Stimulated activated CD8-positive, alpha-beta memory T cell treated with anti-CD3 and anti-CD28 coated beads, Interleukin-2, amount 100 ng/mL, for 48 hours (primary cell): ENCODE measurements around the gene PTPRH.
"Not testable (repeated sequence)": the region's sequence is repeated elsewhere in the genome, so short reads cannot be mapped to it uniquely, and the experiment has no call there.

ENCODE experiments used
- DNase-seq, 2 donors: peaks; one replicate each; pipeline ENCODE4 v3.0.0-alpha.2; 2020; ENCODE audit warnings: low read depth in 2 of 2

Gene PTPRH

DNA sequence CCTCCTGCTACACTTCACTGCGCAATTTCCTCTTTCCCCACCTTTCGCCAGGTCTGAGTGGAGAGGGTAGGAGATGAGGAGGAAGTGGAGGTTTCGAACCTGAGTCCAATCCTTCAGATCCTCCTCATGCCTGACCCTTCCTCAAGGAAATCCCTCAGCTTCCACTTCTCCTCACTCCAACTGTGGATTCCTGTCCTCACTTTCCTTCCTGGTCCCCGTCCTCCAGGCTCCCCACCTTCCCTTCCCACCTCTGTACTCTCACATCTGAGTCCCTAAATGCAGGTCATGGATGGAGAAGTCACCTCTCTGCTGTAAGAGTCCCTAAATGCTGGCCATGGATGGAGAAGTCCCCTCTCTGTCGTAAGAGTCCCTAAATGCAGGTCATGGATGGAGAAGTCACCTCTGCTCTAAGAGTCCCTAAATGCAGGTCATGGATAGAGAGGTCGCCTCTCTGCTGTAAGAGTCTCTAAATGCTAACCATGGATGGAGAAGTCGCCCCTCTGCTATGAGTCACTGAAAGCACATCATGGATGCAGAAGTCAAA, 16.2 kb upstream of the PTPRH start:
- DNase-seq, result no peak

DNA sequence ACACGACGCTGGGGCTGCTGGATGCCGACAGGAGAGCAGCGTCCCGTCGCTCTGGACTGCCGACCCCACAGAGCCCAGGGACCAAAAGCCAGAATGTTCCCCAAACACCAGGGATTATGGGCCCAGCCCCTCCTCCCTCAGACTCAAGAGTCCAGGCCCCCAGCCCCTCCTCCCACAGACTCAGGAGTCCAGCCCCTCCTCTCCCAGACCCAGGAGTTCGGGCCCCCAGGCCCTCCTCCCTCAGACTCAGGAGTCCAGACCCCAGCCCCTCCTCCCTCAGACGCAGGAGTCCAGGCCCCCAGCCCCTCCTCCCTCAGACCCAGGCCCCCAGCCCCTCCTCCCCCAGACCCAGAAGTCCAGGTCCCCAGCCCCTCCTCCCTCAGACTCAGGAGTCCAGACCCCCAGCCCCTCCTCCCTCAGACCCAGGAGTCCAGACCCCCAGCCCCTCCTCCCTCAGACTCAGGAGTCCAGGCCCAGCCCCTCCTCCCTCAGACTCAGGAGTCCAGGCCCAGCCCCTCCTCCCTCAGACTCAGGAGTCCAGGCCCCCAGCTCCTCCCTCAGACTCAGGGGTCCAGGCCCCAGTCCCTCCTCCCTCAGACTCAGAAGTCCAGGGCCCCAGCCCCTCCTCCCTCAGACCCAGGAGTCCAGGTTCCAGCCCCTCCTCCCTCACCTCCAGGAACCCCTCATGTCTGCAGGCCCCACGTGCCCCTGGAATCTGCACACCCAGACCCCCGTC, 15.5 kb upstream of the PTPRH start:
- not testable (repeated sequence) for DNase-seq

DNA sequence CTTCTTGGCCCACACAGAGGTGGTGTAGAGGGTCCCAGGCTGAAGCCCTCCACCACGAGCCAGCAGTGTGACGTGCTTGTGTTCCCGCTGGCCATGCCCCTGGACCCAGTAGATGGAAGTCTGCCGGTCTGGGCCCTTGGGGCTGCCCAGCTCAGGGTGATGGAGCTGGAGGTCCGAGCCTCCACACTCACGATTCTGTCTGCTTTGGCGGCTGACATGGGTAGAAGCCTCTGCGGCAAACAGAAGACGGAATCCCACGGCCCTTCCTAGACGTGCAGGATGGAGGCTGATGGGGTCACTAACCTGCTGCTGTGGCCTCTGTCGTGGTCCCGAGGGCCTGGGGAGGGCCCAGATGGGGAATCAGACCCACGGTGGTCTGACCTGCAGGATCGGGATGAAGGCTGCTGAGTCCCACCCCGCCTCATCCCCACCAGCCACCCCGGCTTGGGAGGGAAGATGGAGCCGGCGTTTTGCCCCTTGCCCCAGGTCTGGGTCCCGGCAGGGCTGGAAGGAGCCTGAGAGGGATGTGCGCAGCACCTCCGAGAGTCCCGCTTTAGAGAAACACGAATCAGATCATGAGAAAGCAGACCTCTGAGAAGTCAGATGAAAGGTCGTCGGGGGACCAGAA, 14.9 kb upstream of the PTPRH start:
- no peak for DNase-seq

DNA sequence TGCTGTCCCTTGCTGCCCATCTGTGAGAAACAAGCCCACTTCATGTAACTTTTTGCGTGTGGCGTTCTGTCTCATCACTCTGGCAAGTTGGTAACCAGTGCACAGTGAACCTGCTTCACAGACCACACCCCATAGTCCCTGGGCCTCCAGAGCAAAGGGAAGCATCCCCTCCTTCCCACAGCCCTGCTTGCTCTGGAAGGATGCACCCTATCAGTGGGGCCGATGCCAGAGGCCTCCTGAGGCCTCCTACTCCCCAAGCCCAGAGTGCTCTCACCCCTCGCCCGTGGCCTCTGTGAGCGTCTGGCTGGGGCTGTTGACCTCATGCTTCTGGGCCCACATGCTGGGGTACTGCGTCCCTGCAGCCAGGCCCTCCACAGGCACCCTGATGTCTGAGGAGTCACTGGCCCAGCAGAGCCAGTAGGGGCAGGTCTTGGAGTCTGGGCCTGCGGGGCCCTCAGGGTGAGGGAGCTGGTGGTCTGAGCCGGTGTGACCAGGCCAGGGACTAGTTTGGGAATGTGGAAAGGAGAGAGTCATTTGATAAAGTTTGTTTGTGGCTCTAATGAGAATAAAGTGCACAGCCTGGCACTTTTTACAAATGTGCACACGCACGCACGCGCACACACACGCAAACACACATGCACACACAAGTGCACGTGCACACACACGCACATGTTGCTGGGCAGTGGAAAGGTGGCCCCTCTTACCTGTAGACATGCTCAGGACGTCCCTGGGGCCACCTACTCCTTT, 14.2 kb upstream of the PTPRH start:
- DNase-seq, result no peak

DNA sequence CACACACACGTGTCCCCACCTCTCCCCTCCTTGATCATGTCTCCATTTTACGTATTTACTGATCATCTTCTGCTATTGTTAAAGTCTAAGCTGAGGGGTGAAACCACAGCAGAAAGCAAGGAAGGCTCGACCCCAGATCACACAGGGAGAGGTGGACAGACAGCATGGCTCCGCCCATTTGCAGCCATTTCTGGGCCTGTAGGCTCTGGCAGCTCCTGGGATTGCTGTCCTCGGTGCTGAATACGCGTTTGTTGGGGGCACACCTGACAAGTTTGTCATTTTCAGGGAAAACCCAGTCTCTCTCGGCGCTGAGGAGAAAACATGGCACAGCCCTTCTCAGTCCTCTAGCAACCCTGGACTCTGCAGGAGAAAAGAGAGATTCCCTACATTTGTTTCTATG, 11.2 kb upstream of the PTPRH start:
- no peak for DNase-seq

DNA sequence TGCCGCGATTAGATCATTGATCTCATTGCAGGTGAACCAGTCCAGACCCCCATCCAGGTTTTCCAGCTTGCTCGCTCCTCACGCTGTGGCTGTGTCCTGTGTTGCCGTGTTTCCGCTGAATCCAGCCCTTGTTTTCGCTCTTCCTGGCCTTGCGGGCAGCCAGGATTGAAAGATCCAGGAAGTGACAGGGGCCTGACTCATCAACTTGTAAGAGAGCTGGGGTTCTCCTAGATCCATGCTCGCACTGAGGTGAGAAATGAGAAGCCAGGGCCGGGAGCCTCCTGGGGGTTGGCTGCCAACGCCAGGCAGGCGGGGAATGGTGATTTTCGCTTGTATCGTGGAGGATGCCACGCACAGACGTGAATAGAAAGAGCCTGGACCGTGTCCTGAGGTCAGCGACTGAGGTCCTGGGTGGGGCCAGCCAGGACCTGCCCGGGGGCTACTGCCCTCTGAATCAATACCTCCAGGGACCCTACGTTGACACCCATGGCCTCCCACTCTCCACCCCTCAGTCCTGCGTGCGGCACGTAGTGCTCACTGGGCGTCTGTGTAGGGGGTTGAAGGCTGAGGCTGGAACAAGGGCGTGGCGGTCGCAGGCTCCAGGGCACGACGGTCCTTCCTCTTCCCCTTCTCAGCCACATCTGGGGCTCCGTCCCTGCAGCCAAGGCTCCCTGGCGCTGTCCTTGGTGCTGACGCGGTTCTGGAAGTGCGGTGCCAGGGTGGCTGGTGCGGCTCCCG, 7.3 kb upstream of the PTPRH start:
- DNase-seq, result peak; percentile 34 to 41

DNA sequence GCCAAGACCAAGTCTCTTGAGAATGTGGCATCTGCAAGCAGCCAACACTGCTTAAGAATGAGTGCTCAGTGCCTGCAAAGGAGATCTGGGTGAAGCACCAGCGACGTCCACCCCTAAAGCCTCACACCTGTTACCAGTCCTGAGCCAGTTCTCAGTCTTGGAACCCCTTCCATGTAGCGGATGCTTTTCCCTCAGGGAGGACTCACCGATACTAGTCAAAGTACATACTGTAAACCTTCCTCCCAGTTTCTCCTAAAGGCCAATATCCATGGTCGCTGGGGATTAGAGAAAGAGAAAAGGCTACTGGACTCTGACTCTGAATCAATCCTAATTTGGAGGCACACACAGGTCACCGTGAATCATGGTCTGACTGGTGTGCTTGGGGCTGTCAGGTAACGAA, 4.2 kb upstream of the PTPRH start:
- no peak for DNase-seq

DNA sequence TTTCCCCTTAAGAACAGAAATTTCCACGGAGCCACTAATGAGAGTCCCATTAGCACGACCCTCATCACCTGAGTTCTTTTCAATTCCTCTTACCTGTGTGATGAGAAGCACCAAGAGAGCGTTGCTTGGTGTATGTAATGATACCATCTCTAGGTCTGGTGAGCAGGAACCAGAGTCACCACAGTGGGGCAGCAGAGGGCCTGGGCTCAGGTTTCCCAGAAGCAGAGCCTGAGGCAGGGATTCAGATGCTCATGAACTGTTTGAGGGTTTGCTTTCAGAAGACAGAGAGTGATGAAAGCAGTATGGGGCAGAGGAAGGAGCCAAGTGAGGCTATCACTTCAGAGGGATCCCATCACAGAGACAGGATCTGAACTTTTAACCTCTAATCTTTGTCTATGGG, 3.1 kb upstream of the PTPRH start:
- peak; percentile 14 to 43 for DNase-seq

DNA sequence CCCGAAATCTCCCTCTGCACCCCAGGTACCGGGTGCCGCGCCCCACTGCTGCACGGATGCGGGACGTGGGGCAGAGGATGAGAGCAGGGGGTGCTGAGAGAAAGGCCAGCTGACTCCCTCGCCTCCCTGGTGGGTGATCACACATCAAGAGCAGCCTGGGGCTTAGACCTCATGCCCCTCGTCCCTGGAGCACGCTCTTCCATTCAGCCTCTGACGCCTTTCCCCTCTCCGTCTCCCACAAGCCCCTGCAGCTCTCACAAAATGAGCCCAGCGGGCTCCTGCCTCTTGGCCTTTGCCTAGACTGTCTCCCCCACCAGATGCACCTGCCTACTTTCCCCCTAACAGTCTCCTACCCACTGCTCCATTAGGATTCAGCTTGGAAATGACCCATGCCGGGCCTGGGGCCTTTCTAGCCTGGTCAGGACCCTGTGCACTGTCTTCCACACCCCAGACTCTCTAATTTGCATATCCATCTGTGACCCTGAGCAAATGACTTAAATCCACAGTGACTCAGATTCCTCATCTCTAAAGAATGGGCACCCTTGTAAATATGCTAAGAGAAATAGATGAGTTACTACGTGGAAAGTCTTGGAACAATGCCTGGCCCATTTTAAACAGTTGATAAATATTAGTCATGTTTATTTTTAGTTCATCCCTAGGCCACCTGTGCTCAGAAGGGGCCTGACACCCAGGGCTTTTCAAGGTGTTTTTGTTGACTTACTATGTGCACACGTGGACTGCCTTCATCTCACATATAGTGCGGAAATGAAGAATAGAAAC, 582 bp upstream of the PTPRH start:
- DNase-seq, result no peak

DNA sequence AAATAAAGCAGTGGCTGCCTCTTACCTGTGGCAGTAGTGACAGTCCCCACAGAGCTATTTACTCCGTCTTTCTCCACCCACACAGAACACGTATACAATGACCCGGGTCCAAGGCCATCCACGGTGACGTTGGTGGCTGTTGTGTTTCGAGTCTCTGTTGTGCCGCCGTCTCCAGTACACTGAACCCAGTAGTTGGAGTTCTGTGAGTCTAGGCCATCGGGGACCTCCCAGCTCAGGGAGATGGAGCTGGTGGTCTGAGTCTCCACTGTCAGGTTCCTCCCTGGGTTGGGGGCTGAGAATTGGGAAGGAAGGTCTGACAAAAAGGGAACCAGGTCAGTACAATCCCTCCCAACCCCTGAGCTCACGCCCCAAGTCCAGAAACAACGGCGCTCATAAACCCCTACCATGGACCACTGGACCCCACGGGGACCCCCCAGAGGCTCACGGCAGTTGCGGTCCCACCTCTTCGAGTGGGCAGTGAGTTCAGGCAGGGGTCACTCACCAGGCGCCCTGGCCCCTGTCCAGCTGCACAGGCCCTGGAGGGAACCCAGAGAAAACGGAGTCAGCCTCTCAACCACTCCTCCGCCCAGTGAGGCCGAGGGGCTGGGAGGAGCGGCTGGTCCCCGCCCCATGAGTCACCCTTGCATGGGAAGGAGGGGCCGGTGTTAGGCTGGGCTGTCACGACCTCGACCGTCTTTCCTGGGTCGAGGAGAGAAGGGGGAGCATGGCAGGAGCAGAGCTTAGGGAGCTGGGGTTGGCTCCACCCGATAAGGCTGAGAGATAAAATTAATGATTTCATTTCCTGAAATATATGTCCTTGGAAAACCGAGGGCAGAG, 2.4 kb downstream of the PTPRH start:
- peak; percentile 50 to 52 for DNase-seq

DNA sequence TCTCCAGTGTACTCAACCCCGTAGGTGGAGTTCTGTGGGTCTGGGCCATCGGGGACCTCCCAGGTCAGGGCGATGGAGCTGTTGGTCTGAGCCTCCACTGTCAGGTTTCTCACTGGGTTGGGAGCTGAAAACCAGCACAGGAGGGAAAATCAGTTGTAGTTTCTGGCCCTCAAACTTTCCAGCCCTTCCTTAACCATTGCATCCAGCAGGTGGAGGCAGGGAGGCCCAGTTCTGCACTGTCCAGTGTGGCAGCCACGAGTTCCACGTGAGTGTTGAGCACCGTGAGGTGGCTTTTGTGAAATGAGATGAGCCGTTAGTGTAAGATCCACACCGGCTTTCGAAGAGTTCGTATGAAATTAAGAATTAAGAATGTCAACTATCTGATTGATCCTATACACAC, 7.1 kb downstream of the PTPRH start:
- not testable (repeated sequence) for DNase-seq

DNA sequence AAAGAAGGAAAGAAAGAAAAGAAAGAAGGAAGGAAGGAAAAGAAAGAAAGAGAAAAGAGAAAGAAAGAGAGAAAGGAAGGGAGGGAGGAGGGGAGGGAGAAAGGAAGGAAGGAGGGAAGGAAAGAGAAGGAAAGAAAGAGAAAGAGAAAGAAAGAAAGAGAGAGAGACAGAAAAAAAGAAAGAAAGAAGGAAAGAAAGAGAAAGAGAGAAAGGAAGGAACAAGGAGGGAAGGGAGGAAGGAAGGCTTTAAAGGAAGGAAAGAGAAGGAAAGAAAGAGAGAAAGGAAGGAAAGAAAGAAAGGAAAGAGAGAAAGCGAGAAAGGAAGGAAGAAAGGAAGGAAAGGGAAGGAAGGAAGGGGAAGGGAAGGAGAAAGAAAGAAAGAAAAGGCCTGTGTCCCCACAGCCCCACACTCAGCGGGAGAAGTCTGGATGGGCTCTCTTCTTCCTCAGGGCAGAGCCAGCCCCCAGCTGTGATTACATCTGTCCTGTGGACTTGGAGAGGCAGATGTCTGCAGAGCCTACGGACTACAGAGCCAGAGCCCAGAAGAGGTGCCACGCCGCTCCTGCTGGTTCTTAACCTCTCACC, 9.6 kb downstream of the PTPRH start:
- DNase-seq, result no peak

DNA sequence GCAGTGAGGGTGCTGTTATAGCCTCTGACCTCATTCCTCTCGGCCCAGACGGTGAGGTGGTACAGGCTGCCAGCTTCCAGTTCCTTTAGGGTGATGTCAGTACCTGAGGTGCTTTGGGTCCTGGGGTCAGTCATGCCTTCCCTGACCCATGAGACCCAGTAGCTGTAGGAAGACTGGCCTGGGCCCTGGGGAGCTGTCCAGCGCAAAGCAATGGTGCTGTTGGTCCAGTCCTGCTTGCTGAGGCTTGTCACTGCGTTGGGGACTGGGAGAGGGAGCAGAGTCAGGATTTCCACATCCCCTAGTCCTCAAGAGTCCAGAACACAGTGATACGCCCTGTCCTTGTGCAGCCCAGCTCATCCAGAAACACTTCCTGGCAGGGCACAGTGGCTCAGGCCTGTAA, 10.7 kb downstream of the PTPRH start:
- no peak for DNase-seq

DNA sequence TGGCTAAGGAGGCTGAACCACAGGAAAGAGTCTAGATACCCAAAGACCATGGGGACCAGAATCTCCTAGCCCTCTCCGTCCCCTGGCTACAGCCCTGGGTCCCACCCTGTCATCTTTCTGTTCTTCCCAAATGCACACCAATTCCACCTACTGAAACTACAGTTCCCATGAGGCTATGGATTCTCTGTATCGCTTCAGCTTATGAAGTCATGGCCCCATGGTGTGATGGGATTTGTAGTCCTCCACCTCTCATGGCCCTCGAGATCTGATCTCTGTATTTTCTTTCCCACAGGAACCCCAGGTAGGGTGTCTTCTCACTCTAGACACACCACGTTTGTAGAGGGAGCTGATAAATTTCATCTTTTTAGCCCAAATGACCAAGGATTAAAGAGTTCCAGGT, 11.8 kb downstream of the PTPRH start:
- no peak for DNase-seq

DNA sequence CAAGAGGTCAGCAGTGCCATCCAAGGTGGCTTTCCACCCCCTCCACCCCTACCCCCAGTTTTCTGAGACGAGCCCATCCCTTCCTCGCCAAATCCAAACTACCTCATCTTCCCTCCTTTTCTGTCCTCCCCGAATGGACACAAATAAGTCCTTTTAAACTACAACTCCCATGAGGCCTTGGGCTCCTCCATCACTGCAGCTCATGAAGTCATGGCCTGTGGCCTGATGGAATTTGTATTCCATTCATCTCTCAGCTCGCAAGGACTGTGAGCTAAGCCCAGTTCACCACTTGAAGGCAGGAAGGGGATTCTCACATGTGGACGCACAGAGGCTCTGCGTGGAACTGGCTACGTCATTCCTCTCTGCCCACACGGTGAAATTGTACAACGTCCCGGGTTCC, 12.5 kb downstream of the PTPRH start:
- no peak for DNase-seq

DNA sequence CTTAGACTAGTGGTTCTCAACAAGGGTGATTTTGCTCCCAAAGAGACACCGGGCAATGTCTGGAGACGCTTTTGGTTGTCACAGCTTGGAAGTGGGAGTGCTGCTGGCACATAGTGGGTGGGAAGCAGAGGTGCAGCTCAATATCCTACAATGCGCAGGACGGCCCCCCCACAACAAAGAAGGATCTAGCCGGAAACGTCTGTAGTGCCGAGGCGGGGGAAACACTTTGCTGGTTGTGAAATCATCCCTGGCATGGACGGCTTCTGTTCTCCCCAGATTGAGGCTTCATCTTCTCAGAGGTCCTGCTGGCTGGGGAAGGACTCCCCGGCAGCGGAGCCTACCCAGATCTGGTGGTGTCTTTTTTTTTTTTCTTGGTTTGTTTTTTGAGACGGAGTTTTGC, 15.8 kb downstream of the PTPRH start:
- DNase-seq, result no peak

DNA sequence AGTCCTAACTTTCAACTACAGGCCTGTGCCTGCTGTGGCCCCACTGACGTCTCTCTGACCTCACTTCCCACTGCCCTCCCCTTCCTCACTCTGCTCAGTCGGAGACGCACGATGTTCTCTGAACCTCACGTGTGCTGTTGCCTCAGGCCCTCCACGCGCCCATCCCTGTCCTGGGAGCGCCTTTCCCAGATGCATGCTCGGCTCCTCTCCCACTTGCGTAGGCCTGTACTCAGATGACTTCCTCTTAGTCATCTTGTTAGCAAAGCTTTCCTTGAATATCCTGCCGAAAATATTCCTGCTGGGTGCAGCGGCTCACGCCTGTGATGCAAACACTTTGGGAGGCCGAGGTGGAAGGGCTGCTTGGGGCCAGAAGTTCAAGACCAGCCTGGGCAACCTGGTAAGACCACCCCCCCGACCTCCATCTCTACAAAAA, 19.9 kb downstream of the PTPRH start:
- no peak for DNase-seq

DNA sequence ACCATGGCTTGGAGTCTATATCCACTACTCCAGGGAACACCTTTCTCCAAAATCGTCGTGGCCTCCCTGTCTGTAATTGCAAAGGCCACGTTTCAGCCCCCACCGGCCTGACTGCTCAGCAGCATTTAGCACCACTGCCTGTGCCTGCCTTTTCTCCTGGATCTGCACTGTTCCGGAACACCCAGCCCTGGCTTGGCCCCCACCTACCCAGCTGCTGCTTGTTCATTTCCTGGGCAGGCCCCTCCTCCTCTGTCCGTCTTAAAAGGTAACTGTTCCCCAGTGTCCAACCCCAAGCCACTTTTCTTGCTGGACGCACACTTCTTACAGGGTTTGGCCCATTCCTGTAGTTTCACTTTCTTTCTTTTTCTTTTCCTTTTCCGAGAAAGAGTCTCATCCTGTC, 20.7 kb downstream of the PTPRH start:
- no peak for DNase-seq

DNA sequence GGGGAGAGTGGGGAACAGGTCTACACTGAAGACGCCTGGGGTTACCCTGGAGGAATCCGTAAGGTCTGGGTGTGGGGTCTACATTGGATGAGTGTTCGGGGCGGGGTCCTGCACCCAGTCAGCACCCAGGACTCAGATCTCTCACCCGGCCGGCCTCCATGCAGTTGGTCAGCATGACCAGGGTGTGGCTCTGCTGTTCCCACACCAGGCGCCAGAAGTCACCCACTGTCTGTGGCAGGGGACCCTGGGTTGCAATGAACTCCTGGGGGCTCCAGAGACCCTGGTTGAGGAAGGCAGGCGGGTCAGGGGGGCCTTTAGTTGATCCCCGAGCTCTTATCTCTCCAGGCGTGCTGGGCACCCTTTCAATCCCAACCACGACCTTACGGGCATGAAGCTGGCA, 23.2 kb downstream of the PTPRH start:
- no peak for DNase-seq

DNA sequence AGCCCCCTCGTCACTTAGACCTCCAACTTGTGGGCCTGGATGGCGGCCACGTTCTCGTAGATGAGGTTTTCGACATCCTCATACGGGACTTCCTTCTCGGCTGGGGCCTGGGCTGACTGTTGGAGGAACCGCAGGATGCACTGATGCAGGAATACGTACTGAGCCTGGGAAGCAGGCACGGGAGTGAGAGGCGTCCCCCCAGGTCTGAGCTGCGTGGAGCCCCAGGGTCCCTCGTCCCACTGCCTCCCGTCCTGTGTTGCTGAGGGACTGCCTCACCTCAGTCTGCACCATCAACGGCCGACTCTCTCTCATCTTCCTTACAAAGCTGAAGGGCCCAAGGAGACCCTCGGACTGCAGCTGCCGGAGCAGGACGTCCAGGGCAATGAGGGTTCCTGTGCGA, 27.6 kb downstream of the PTPRH start:
- no peak for DNase-seq
